ENCODE measurements around the gene HAUS7. TPM values are rescaled to one million over a fixed set of nuclear protein-coding genes. Genes with fewer than 3 reads are reported as not detected.

The HAUS7 gene
- total RNA-seq, 1 experiment from 2014 or later, result 28.9 TPM

- no peaks in the 10 kb centered on the region for H3K9me3 ChIP-seq (ENCODE audit: control insufficient read depth in 1 of 2, insufficient read depth in 1 of 2, low read depth in 1 of 2, low read length in 2 of 2)
- ChIA-PET RAD21 (ENCODE audit: low non-redundant PET in 1 of 2, low total read pairs in 2 of 2, uncharacterized antibody in 2 of 2, unreplicated experiment in 2 of 2) (no interaction called here), CTCF (no interaction called here), POLR2A (no interaction called here)
- no peak overlapping the region for H2AFZ ChIP-seq (ENCODE audit: low read depth, low read length, poor library complexity, severe bottlenecking)
- H3K4me2 ChIP-seq (ENCODE audit: low read length), result no peak overlapping the region
- DNase-seq (ENCODE audit: low read depth, low spot score) (no peak), ATAC-seq (no peak)
- H3K4me3 ChIP-seq (replicated peaks in 1 of 2; ENCODE audit: low read depth in 1 of 2, low read length in 2 of 2), result no peak overlapping the region
- H3K27me3 ChIP-seq (ENCODE audit: insufficient read depth, low read length), result no peaks in the 10 kb centered on the region
- no TSS peak for BruUV-seq (replicated peaks)
- no peak overlapping the region for H3K27ac ChIP-seq (ENCODE audit: low read depth, low read length)
- intact Hi-C loops (cut with micrococcal nuclease), result no loop called here
- H3K79me2 ChIP-seq (ENCODE audit: insufficient read depth, low read length), result no peaks in the 10 kb centered on the region
- H4K20me1 ChIP-seq (ENCODE audit: insufficient read depth), result no peaks in the 10 kb centered on the region
- TF ChIP-seq EGR1 (IDR thresholded peaks at IDR 0.05; ENCODE audit: low read depth) (no peak), ELF1 (IDR thresholded peaks at IDR 0.05; ENCODE audit: borderline replicate concordance, low read depth) (no peak), RAD21 (IDR thresholded peaks at IDR 0.05; ENCODE audit: low read depth) (no peak), EZH2 (IDR thresholded peaks at IDR 0.05) (no peak)
- no peaks in the 10 kb centered on the region for H3K9me2 ChIP-seq (ENCODE audit: insufficient read depth)
- H3K36me3 ChIP-seq (ENCODE audit: control insufficient read depth in 1 of 2, insufficient read depth in 2 of 2, low read length in 2 of 2), result no peaks in the 10 kb centered on the region
- H3K4me1 ChIP-seq (ENCODE audit: control insufficient read depth in 1 of 2, insufficient read depth in 2 of 2, low read length in 2 of 2), result no peaks in the 10 kb centered on the region
- no peak overlapping the region for H3K9ac ChIP-seq (ENCODE audit: low read length)
These were observed 62.1 kb downstream of the HAUS7 start for GRCh38 chrX:153408221-153408721.

- no TSS peak for BruUV-seq (replicated peaks)
- intact Hi-C loops (cut with micrococcal nuclease), result no loop called here
- ChIA-PET POLR2A (no interaction called here), CTCF (no interaction called here), RAD21 (ENCODE audit: low non-redundant PET in 1 of 2, low total read pairs in 2 of 2, uncharacterized antibody in 2 of 2, unreplicated experiment in 2 of 2) (no interaction called here)
- Histone ChIP-seq H3K9me2 (ENCODE audit: insufficient read depth) (no peaks in the 10 kb centered on the region), H2AFZ (ENCODE audit: low read depth, low read length, poor library complexity, severe bottlenecking) (no peak overlapping the region), H3K9me3 (ENCODE audit: control insufficient read depth in 1 of 2, insufficient read depth in 1 of 2, low read depth in 1 of 2, low read length in 2 of 2) (no peaks in the 10 kb centered on the region), H3K4me3 (replicated peaks in 1 of 2; ENCODE audit: low read depth in 1 of 2, low read length in 2 of 2) (no peak overlapping the region), H3K4me1 (ENCODE audit: control insufficient read depth in 1 of 2, insufficient read depth in 2 of 2, low read length in 2 of 2) (no peaks in the 10 kb centered on the region), H3K4me2 (ENCODE audit: low read length) (no peak overlapping the region), H3K9ac (ENCODE audit: low read length) (no peak overlapping the region), H3K36me3 (ENCODE audit: control insufficient read depth in 1 of 2, insufficient read depth in 2 of 2, low read length in 2 of 2) (no peaks in the 10 kb centered on the region), H3K27me3 (ENCODE audit: insufficient read depth, low read length) (no peaks in the 10 kb centered on the region), H3K79me2 (ENCODE audit: insufficient read depth, low read length) (no peaks in the 10 kb centered on the region), H3K27ac (ENCODE audit: low read depth, low read length) (no peak overlapping the region), H4K20me1 (ENCODE audit: insufficient read depth) (no peaks in the 10 kb centered on the region)
- ATAC-seq (no peak), DNase-seq (ENCODE audit: low read depth, low spot score) (no peak)
- no peak for TF ChIP-seq SIN3A (IDR thresholded peaks at IDR 0.05; ENCODE audit: low read depth)
- no peak for TF ChIP-seq JUND (IDR thresholded peaks at IDR 0.05)
- TF ChIP-seq, protein P1, sequence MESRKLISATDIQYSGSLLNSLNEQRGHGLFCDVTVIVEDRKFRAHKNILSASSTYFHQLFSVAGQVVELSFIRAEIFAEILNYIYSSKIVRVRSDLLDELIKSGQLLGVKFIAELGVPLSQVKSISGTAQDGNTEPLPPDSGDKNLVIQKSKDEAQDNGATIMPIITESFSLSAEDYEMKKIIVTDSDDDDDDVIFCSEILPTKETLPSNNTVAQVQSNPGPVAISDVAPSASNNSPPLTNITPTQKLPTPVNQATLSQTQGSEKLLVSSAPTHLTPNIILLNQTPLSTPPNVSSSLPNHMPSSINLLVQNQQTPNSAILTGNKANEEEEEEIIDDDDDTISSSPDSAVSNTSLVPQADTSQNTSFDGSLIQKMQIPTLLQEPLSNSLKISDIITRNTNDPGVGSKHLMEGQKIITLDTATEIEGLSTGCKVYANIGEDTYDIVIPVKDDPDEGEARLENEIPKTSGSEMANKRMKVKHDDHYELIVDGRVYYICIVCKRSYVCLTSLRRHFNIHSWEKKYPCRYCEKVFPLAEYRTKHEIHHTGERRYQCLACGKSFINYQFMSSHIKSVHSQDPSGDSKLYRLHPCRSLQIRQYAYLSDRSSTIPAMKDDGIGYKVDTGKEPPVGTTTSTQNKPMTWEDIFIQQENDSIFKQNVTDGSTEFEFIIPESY (IDR thresholded peaks at IDR 0.05; ENCODE audit: extremely low read depth, insufficient replicate concordance, low read length), result no peak
- no peak for TF ChIP-seq ELF1 (IDR thresholded peaks at IDR 0.05; ENCODE audit: borderline replicate concordance, low read depth)
- no peak for TF ChIP-seq EGR1 (IDR thresholded peaks at IDR 0.05; ENCODE audit: low read depth)
- TF ChIP-seq CTCF (IDR thresholded peaks at IDR 0.05 in 2 of 3, conservative IDR thresholded peaks at IDR 0.05 in 1 of 3; ENCODE audit: borderline replicate concordance in 1 of 3, insufficient read depth in 1 of 3, low read depth in 2 of 3, low read length in 2 of 3), result no peak
- no peak for TF ChIP-seq POLR2AphosphoS5 (IDR thresholded peaks at IDR 0.05; ENCODE audit: low read depth, low read length)
- no peak for TF ChIP-seq FOSL1 (IDR thresholded peaks at IDR 0.05; ENCODE audit: low read depth)
- TF ChIP-seq EZH2phosphoT487 (IDR thresholded peaks at IDR 0.05; ENCODE audit: borderline replicate concordance), result no peak
- TF ChIP-seq ZNF274 (IDR thresholded peaks at IDR 0.05; ENCODE audit: low read depth, low read length), result no peak
- no peak for TF ChIP-seq EZH2 (IDR thresholded peaks at IDR 0.05)
- TF ChIP-seq REST (IDR thresholded peaks at IDR 0.05; ENCODE audit: low read depth), result no peak
- TF ChIP-seq ZFX (IDR thresholded peaks at IDR 0.05), result no peak
These were observed 62.6 kb downstream of the HAUS7 start for GRCh38 chrX:153407736-153408135.

Measured in HCT116 (cell line).